ENCODE data around the gene TMCO1. TPM values are rescaled to one million over a fixed set of nuclear protein-coding genes. Genes with fewer than 3 reads are reported as not detected.

The TMCO1 gene
- polyA plus RNA-seq, 2 of the 4 experiments (the other 2 are of a cell fraction), result 154 to 220 TPM

GRCh38 chr1:165742194-165742593 lies 26.5 kb downstream of the TMCO1 start (continued):
- no peak for TF ChIP-seq PHF8 (IDR thresholded peaks at IDR 0.05; ENCODE audit: borderline replicate concordance, low read depth)

- 94% methylated on average over 1 of the region's 1 CpG for WGBS (ENCODE audit: missing lambda C conversion rate)
- Histone ChIP-seq H3K9me3 (no peaks in the 10 kb centered on the region), H3K4me3 (no peak overlapping the region), H3K27ac (no peak overlapping the region), H3K4me2 (no peak overlapping the region), H3K4me1 (peaks cover 13% of the 10 kb centered on the region; the same call in 2 of the 3 replicates)
- POLR2A ChIA-PET, result interaction anchor here (1.3 kb wide), 1 partner anchor 41 kb away, joined by 3 read pairs; the partner anchor contains the start of gene ALDH9A1
- ATAC-seq (no peak), FAIRE-seq (no peak), DNase-seq (ENCODE audit: low read depth in 1 of 2, low spot score in 1 of 2) (no peak)
- TF ChIP-seq SREBF2 (IDR thresholded peaks at IDR 0.05) (no peak), HOXA7 (CRISPR knock-in tag; IDR thresholded peaks at IDR 0.05) (no peak), KDM1A (IDR thresholded peaks at IDR 0.05; ENCODE audit: low read depth) (no peak), MAX (IDR thresholded peaks at IDR 0.05) (no peak), MAZ (IDR thresholded peaks at IDR 0.05; ENCODE audit: borderline replicate concordance, low read depth, low read length) (no peak), ZFP36 (IDR thresholded peaks at IDR 0.05; ENCODE audit: borderline replicate concordance, partially characterized antibody) (no peak)
- CTCF ChIA-PET, result interaction anchor here (1.5 to 3.2 kb wide), 2 partner anchors 40 to 175 kb away, joined by 4 to 16 read pairs; partner anchors contain the start of gene ALDH9A1
These were observed 29.9 kb downstream of the TMCO1 start for GRCh38 chr1:165738794-165739193.

GRCh38 chr1:165737196-165737595 lies 31.5 kb downstream of the TMCO1 start:
- Histone ChIP-seq H3K9me3 (no peaks in the 10 kb centered on the region), H3K27ac (no peak overlapping the region), H3K4me3 (no peak overlapping the region), H3K4me1 (peaks cover 13% of the 10 kb centered on the region; the same call in 2 of the 3 replicates), H3K4me2 (no peak overlapping the region)
- CTCF ChIA-PET, result interaction anchor here (1.5 kb wide), 2 partner anchors 20 to 39 kb away, joined by 3 to 4 read pairs; partner anchors contain the start of gene ALDH9A1
- no peak for FAIRE-seq
- ATAC-seq, result no peak
- POLR2A ChIA-PET, result no interaction called here
- no peak for DNase-seq (ENCODE audit: low read depth in 1 of 2, low spot score in 1 of 2)
- TF ChIP-seq POLR2AphosphoS2 (conservative IDR thresholded peaks at IDR 0.05; ENCODE audit: low read length) (no peak), NFE2L2 (conservative IDR thresholded peaks at IDR 0.05; ENCODE audit: low read length) (no peak), HEYL (CRISPR knock-in tag; IDR thresholded peaks at IDR 0.05) (no peak), USF2 (IDR thresholded peaks at IDR 0.05) (no peak), PHF8 (IDR thresholded peaks at IDR 0.05; ENCODE audit: borderline replicate concordance, low read depth) (no peak), REST (IDR thresholded peaks at IDR 0.05) (no peak), NR3C1 (IDR thresholded peaks at IDR 0.05) (no peak), HOXB5 (CRISPR knock-in tag; IDR thresholded peaks at IDR 0.05) (no peak)

GRCh38 chr1:165734906-165735305 lies 33.8 kb downstream of the TMCO1 start:
- H3K4me3 ChIP-seq, result no peak overlapping the region
- no peak for FAIRE-seq
- 90% methylated on average over 3 of the region's 3 CpGs for WGBS (ENCODE audit: missing lambda C conversion rate)
- ChIA-PET CTCF (interaction anchor here (0.9 to 1.5 kb wide), 2 partner anchors 25 to 181 kb away, joined by 3 to 4 read pairs; no protein-coding TSS in a partner anchor), POLR2A (no interaction called here)
- H3K9me3 ChIP-seq, result no peaks in the 10 kb centered on the region
- no peak overlapping the region for H3K27ac ChIP-seq
- peaks cover 13% of the 10 kb centered on the region; the same call in 2 of the 3 replicates for H3K4me1 ChIP-seq
- DNase-seq (ENCODE audit: low read depth in 1 of 2, low spot score in 1 of 2), result no peak
- no peak overlapping the region for H3K4me2 ChIP-seq
- ATAC-seq, result no peak
- TF ChIP-seq SREBF2 (IDR thresholded peaks at IDR 0.05), result no peak
- TF ChIP-seq GATA3 (IDR thresholded peaks at IDR 0.05; ENCODE audit: borderline replicate concordance), result no peak
- no peak for TF ChIP-seq ELK1 (IDR thresholded peaks at IDR 0.05; ENCODE audit: low read depth, low read length)
- TF ChIP-seq BCL3 (IDR thresholded peaks at IDR 0.05), result no peak
- no peak for TF ChIP-seq TFCP2L1 (CRISPR knock-in tag; IDR thresholded peaks at IDR 0.05)
- no peak for TF ChIP-seq RCOR1 (IDR thresholded peaks at IDR 0.05; ENCODE audit: low read depth, low read length)
- TF ChIP-seq EHMT2 (IDR thresholded peaks at IDR 0.05; ENCODE audit: low read depth), result no peak
- no peak for TF ChIP-seq POLR2A (IDR thresholded peaks at IDR 0.05; ENCODE audit: low read length)
- TF ChIP-seq BHLHE40 (IDR thresholded peaks at IDR 0.05; ENCODE audit: low read depth, low read length), result no peak
- TF ChIP-seq HOXA7 (CRISPR knock-in tag; IDR thresholded peaks at IDR 0.05), result no peak
- TF ChIP-seq NR3C1 (IDR thresholded peaks at IDR 0.05), result no peak
- no peak for TF ChIP-seq E2F6 (IDR thresholded peaks at IDR 0.05; ENCODE audit: borderline replicate concordance, low read depth)

Measured in A549 (cell line).